Adrenal gland (tissue), 5 donors: ENCODE results near the gene AMPH.

ENCODE experiments used
- CTCF ChIP-seq, 6 experiments: fragments of 450-650 bp in 4 of 6; fragments of 200-600 bp in 2 of 6; sonication (generic) in 1 of 6; IDR thresholded peaks; 1 replicate in 5 of 6; 2 replicates in 1 of 6; pipeline versions ENCODE4 v1.5.1 to v1.8.0; 2016 to 2021; ENCODE audit warnings: antibody characterized with exemption in 6 of 6, mild to moderate bottlenecking in 2 of 6, moderate library complexity in 1 of 6
- POLR2A ChIP-seq, 2 donors: fragments of 450-650 bp; IDR thresholded peaks; one replicate each; pipeline ENCODE4 v1.6.1; 2017; ENCODE audit warnings: antibody characterized with exemption in 2 of 2, mild to moderate bottlenecking in 2 of 2, moderate library complexity in 1 of 2
- donor health status: DM: no; HTN: no; CAD: no.

GRCh38 chr7:38502289-38502688, 128.9 kb downstream of the AMPH start:
- TF ChIP-seq CTCF (IDR thresholded peaks at IDR 0.05), result no peak
- TF ChIP-seq POLR2A (IDR thresholded peaks at IDR 0.05), result no peak
